GM21526 (cell line): ENCODE results near the gene MAML3.

Experiments
- ATAC-seq: cut with Tn5 transposase; IDR thresholded peaks from one replicate; pipeline ENCODE4 v1.9.1; 2021; ENCODE audit warnings: moderate library complexity; ENCODE audit not compliant: unreplicated experiment, low FRiP score

Gene MAML3

GRCh38 chr4:139745111-139745639 is 408.8 kb downstream of the MAML3 start:
- no peak for ATAC-seq

DNA sequence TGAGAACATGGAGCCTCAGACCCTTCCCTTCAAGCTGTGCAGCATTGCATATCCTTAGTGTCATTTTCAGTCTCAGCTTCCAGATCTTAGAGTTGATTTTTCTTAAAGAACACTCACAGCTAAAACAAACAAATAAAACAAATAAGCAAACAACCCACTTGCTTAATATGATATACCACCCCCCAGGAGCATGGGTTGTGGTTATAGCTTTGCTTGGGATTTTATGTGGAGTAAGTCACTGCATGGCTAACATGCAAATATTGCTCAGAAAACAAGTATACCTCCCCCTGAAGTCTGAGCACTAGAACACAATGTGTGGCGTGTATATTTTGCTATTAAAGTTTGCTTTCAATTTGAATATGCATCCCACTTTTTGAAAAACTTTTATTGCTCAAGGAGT is 409.8 kb downstream of the MAML3 start:
- no peak for ATAC-seq

GRCh38 chr4:139743027-139743426 is 411.0 kb downstream of the MAML3 start:
- no peak for ATAC-seq

- no peak for ATAC-seq
Measured at GRCh38 chr4:139740531-139741041, 413.4 kb downstream of the MAML3 start.

DNA sequence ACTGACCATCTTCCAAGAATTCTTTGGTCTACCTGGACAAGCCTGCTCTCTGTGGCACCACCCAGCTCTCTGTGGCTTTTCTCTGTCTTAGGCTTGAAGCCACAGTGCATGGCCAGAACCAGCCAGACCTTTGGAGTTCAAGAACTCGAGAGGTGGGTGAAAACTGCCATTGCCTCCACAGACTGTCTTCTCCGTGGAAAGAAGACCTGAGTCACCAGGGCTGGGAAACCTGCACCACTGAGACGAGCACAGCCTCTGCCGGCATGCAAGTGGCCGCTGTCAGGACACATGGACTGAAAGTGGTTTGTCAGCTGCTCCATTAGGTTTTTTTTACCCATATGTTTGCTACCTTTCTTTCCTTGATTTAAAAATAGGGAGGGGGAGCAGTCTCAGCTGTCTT is 413.9 kb downstream of the MAML3 start:
- no peak for ATAC-seq

DNA sequence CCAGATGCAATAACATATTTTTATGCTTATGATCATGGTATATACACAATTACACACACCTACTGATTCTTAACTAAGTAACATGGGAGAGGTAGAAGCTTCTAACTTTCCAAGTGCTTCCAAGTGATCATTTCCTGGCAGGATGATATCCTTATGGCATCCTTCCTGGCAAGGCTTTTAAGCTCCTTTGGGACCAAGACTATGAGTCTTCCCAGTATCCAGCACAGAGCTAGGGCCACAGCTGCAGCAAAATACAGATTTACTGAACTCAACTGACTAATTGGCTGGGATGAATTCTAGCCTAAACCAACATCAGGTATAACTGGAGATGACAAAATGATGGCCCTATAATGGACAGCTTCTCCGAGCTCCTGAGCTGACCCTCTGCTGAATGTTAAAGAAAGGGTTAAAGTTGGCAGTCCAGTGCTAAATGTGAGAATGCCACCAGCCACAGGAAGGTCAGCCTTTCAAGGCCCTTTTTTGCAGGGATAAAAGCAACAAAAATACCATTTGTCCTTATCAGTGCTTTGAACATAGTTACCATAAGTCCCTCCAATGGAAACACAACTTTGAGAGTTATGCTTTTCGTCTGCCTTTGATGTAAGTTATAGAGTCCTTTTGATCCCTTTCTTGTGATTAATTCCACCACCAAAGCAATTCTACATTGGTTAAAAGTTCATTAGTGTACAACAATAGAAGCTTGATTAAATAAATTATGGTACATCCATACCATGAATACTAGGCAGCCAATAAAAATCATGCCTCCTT is 415.0 kb downstream of the MAML3 start:
- ATAC-seq: no peak

- no peak for ATAC-seq
Measured at GRCh38 chr4:139736661-139737060, 417.3 kb downstream of the MAML3 start.

- no peak for ATAC-seq
Measured at GRCh38 chr4:139736274-139736660, 417.7 kb downstream of the MAML3 start.

- ATAC-seq: no peak
Measured at GRCh38 chr4:139735381-139736273, 418.4 kb downstream of the MAML3 start.

GRCh38 chr4:139734875-139735380 is 419.1 kb downstream of the MAML3 start:
- no peak for ATAC-seq

GRCh38 chr4:139734201-139734874 is 419.6 kb downstream of the MAML3 start:
- no peak for ATAC-seq

GRCh38 chr4:139732991-139733570 is 420.9 kb downstream of the MAML3 start:
- ATAC-seq: no peak

- no peak for ATAC-seq
Measured at GRCh38 chr4:139728840-139729239, 425.1 kb downstream of the MAML3 start.

GRCh38 chr4:139728146-139728545 is 425.8 kb downstream of the MAML3 start:
- no peak for ATAC-seq

DNA sequence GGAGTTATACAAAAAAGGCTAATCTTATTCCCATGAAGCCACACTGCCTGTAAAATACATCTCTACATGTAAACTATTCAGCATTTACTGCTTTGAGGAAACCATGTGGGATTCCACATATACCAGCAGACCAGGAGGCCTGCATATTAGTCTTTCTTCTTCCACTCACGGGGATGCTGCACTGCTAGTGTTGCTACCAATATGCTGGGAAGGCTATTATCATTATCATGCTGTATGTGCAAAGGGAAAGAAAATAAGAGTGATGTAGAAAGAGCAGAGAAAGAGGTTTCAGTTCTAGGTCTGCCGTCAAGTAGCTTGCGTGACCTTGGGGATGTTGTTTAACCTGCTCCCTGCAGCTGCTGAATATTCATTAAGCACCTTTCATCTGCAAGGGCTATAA is 427.4 kb downstream of the MAML3 start:
- no peak for ATAC-seq

DNA sequence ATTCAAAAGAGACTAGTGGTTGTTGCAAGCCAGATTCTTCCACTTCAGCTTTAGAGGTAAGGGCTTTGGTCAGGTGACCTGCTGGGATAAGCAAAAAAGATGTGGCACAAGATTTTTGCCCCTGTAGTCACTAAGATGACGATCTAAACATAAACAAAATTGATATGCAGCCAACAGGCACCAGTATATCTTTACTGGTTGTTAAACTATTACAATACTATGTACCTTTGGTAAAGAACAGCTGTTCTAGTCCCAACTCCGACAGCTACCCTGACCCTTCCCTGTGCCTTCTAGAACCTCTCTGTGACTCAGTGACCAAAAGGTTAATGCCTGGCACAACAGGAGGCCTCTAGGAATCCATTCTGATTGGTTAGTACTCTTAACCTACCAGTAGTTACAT is 428.7 kb downstream of the MAML3 start:
- no peak for ATAC-seq

DNA sequence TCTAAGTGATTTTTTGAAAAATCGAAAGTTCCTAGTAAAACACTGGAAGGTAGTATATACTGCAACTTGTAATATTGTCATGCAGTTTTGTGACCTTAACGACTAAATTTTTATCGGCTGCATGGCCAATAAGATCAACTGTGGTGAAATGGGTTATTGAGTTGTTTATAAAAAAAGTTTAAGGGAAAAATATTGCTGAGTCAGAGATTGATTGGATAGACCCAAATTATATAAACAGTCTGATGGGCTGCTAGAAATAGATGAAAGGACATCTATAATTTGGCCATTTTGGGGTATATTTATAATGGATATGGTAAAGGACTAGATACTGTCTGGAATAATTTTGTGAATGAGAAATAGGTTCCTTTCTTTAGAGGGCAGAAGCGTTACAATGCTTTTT is 432.2 kb downstream of the MAML3 start:
- no peak for ATAC-seq

DNA sequence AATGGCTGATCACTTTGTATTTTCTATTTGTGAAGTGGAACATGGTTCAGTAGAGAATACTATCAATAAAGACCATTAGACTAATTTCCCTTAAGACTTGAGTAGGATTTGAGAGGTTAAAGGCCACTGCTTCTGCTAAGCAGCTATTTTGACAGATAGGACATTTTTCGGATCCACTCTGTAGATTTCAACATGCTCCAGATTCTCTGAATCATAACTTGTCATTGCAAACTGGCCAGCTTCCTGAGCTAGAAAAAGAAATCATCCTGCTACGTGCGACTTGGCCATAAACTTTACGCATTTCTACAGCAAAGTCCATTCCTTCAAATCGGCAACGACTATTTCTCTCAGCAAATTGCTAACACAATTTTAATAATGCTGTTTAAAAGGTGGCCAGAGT is 433.2 kb downstream of the MAML3 start:
- ATAC-seq: no peak

DNA sequence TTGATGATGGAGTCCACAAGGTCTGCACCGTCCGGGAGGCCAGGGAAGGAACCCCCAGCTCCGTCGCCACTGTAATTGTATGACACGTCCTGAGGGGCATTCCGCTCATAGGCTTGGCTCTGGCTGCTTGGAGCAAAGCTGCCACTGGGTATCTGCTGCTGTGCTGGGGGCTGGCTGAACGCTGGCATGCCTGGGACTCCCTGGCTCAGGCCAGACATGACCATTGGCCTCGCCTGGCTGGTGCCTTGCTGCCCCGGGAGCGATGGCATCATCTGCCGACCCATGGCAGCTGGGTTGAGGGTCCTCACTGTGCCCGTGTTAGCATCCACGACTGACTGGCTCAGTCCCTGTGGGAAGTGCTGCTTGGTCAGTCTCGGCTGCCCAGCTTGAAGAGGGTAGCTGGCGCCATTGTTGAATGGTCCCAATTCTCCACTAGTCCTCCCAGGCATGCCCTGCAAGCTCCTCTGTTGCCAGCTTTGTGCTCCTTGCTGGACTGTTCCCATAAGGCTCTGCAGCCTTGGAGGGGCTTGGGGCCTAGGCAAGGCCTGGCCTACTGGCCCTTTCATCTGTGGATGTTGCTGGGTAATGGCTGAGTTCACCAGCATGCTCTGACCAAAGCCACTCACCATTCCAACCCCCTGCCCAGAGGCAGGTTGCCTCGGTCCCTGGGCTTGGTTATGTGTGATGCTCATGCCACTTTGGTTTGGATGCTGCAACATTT is 434.4 kb downstream of the MAML3 start:
- ATAC-seq: no peak

- no peak for ATAC-seq
Measured at GRCh38 chr4:139718833-139719232, 435.2 kb downstream of the MAML3 start.
